Ovary (tissue), 3 donors: ENCODE measurements around the gene TWF1.

Source experiments
- POLR2A ChIP-seq: fragments of 450-650 bp; IDR thresholded peaks from one replicate; pipeline ENCODE4 v1.6.1; 2017; ENCODE audit warnings: antibody characterized with exemption, mild to moderate bottlenecking, moderate library complexity
- TF ChIP-seq, protein P1 (sequence below), 3 donors: fragments of 450-650 bp in 2 of 3; fragments of 200-600 bp in 1 of 3; IDR thresholded peaks; one replicate each; pipeline versions ENCODE4 v1.5.1 to v1.8.0; 2016 to 2022; ENCODE audit warnings: antibody characterized with exemption in 3 of 3, mild to moderate bottlenecking in 1 of 3
- donor health status: DM: no; HTN: no; CAD: no.

- TF ChIP-seq, protein P1, sequence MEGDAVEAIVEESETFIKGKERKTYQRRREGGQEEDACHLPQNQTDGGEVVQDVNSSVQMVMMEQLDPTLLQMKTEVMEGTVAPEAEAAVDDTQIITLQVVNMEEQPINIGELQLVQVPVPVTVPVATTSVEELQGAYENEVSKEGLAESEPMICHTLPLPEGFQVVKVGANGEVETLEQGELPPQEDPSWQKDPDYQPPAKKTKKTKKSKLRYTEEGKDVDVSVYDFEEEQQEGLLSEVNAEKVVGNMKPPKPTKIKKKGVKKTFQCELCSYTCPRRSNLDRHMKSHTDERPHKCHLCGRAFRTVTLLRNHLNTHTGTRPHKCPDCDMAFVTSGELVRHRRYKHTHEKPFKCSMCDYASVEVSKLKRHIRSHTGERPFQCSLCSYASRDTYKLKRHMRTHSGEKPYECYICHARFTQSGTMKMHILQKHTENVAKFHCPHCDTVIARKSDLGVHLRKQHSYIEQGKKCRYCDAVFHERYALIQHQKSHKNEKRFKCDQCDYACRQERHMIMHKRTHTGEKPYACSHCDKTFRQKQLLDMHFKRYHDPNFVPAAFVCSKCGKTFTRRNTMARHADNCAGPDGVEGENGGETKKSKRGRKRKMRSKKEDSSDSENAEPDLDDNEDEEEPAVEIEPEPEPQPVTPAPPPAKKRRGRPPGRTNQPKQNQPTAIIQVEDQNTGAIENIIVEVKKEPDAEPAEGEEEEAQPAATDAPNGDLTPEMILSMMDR (IDR thresholded peaks at IDR 0.05): no peak
- no peak for TF ChIP-seq POLR2A
Observed at GRCh38 chr12:43832463-43833168, 26.5 kb upstream of the TWF1 start.
